Spleen (tissue), 7 donors: ENCODE results near the gene CGNL1.

Experiments used
- POLR2A ChIP-seq, 3 donors: fragments of 450-650 bp; IDR thresholded peaks; one replicate each; pipeline ENCODE4 v1.5.1; 2017; ENCODE audit warnings: antibody characterized with exemption in 3 of 3, mild to moderate bottlenecking in 1 of 3
- POLR2AphosphoS5 ChIP-seq, 3 donors: sonication (generic); formaldehyde crosslinking; IDR thresholded peaks; one replicate each; pipeline ENCODE4 v1.5.1; 2017; ENCODE audit warnings: antibody characterized with exemption in 3 of 3
- TF ChIP-seq, protein P1 (sequence below), 11 experiments: fragments of 200-600 bp in 7 of 11; fragments of 450-650 bp in 4 of 11; sonication (generic) in 4 of 11; IDR thresholded peaks in 8 of 11; conservative IDR thresholded peaks in 3 of 11; 1 replicate in 7 of 11; 2 replicates in 4 of 11; pipeline versions ENCODE4 v1.4.0 to v1.8.0; 2016 to 2021; ENCODE audit warnings: antibody characterized with exemption in 11 of 11, inconsistent platforms in 4 of 11, mild to moderate bottlenecking in 1 of 11
- donor health status: DM: no; HTN: no; CAD: no; lungs with moderate emphysema.
- donor health status: DM: no; HTN: no; CAD: no.
- donor health status: DM: no; HTN: no; CAD: no.

GRCh38 chr15:57388464-57388863 is 12.2 kb downstream of the CGNL1 start:
- TF ChIP-seq, protein P1, sequence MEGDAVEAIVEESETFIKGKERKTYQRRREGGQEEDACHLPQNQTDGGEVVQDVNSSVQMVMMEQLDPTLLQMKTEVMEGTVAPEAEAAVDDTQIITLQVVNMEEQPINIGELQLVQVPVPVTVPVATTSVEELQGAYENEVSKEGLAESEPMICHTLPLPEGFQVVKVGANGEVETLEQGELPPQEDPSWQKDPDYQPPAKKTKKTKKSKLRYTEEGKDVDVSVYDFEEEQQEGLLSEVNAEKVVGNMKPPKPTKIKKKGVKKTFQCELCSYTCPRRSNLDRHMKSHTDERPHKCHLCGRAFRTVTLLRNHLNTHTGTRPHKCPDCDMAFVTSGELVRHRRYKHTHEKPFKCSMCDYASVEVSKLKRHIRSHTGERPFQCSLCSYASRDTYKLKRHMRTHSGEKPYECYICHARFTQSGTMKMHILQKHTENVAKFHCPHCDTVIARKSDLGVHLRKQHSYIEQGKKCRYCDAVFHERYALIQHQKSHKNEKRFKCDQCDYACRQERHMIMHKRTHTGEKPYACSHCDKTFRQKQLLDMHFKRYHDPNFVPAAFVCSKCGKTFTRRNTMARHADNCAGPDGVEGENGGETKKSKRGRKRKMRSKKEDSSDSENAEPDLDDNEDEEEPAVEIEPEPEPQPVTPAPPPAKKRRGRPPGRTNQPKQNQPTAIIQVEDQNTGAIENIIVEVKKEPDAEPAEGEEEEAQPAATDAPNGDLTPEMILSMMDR (IDR thresholded peaks at IDR 0.05 in 8 of 11, conservative IDR thresholded peaks at IDR 0.05 in 3 of 11) = no peak
- no peak for TF ChIP-seq POLR2A (IDR thresholded peaks at IDR 0.05)
- TF ChIP-seq POLR2AphosphoS5 (IDR thresholded peaks at IDR 0.05) = no peak
